Prostate gland (tissue), 2 donors: ENCODE data around the gene RHBDL3.

Experiments used
- POLR2A ChIP-seq: fragments of 450-650 bp; IDR thresholded peaks from one replicate; pipeline ENCODE4 v1.6.1; 2016; ENCODE audit warnings: antibody characterized with exemption, mild to moderate bottlenecking
- POLR2AphosphoS5 ChIP-seq: sonication (generic); formaldehyde crosslinking; IDR thresholded peaks from one replicate; pipeline ENCODE4 v1.6.1; 2017; ENCODE audit warnings: antibody characterized with exemption
- TF ChIP-seq, protein P1 (sequence below), 4 experiments: fragments of 200-600 bp in 2 of 4; fragments of 450-650 bp in 2 of 4; sonication (generic) in 2 of 4; IDR thresholded peaks; 1 replicate in 3 of 4; 2 replicates in 1 of 4; pipeline ENCODE4 v1.5.1; 2016 to 2019; ENCODE audit warnings: antibody characterized with exemption in 4 of 4, mild to moderate bottlenecking in 2 of 4, moderate library complexity in 2 of 4

DNA sequence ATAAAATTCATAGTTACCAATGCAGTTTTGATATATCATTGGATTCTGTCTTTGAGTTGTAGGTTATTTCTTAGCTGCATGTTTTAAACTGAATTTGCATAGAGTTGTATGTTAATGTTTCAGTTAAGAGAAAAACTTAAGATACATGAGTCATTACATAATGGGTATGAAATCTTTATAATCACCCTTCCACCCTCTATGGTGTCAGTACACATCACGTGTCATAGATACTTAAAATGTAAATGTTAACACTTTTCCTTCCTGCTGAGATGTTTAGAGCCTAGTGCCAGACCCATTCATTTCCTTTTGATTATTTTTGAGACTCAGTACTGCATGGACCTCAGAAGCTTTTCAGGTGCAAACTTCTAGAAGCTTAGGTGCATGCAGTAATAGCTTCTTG is 104.8 kb downstream of the RHBDL3 start:
- TF ChIP-seq POLR2A (no peak), POLR2AphosphoS5 (no peak)
- TF ChIP-seq, protein P1, sequence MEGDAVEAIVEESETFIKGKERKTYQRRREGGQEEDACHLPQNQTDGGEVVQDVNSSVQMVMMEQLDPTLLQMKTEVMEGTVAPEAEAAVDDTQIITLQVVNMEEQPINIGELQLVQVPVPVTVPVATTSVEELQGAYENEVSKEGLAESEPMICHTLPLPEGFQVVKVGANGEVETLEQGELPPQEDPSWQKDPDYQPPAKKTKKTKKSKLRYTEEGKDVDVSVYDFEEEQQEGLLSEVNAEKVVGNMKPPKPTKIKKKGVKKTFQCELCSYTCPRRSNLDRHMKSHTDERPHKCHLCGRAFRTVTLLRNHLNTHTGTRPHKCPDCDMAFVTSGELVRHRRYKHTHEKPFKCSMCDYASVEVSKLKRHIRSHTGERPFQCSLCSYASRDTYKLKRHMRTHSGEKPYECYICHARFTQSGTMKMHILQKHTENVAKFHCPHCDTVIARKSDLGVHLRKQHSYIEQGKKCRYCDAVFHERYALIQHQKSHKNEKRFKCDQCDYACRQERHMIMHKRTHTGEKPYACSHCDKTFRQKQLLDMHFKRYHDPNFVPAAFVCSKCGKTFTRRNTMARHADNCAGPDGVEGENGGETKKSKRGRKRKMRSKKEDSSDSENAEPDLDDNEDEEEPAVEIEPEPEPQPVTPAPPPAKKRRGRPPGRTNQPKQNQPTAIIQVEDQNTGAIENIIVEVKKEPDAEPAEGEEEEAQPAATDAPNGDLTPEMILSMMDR (IDR thresholded peaks at IDR 0.05) = no peak
